HepG2 (cell line): ENCODE results near the gene HYCC2. TPM values are rescaled to one million over a fixed set of nuclear protein-coding genes. Genes with fewer than 3 reads are reported as not detected.
A peak's percentile ranks its signal among the peaks of the same experiment; 100 is the strongest.

Source experiments
- ARNTL ChIP-seq: sonication (generic); formaldehyde crosslinking; IDR thresholded peaks from 2 replicates; pipeline ENCODE4 v1.4.0; 2020; ENCODE audit warnings: mild to moderate bottlenecking, missing genetic modification reagents
- ATF4 ChIP-seq, 2 experiments: fragments of 450-650 bp in 1 of 2; sonication (generic) in 1 of 2; formaldehyde crosslinking; IDR thresholded peaks; 2 replicates each; pipeline versions ENCODE4 v1.5.0 to v1.8.0; 2020 to 2022; ENCODE audit warnings: mild to moderate bottlenecking in 1 of 2, missing genetic modification reagents in 1 of 2
- HNRNPUL1 ChIP-seq: fragments of 200-400 bp; formaldehyde crosslinking; IDR thresholded peaks from 2 replicates; pipeline ENCODE4 v1.6.1; 2017; ENCODE audit warnings: low read depth, mild to moderate bottlenecking, low read length, moderate library complexity
- IRF1 ChIP-seq: sonication (generic); formaldehyde crosslinking; IDR thresholded peaks from 2 replicates; pipeline ENCODE4 v1.4.0; 2020; ENCODE audit warnings: low read depth, mild to moderate bottlenecking, missing genetic modification reagents
- KDM6A ChIP-seq: IDR thresholded peaks from 2 replicates; pipeline ENCODE4 v1.6.1; 2016; ENCODE audit warnings: low read depth
- KLF11 ChIP-seq: IDR thresholded peaks from 2 replicates; pipeline ENCODE4 v1.6.1; 2016; ENCODE audit warnings: missing compliant biosample characterization
- KLF15 ChIP-seq: sonication (generic); formaldehyde crosslinking; IDR thresholded peaks from 2 replicates; pipeline ENCODE4 v1.8.1; 2023; ENCODE audit warnings: borderline replicate concordance, mild to moderate bottlenecking, inconsistent platforms, missing genetic modification reagents, mixed read lengths
- NR0B2 ChIP-seq: sonication (generic); formaldehyde crosslinking; IDR thresholded peaks from 2 replicates; pipeline ENCODE4 v1.4.0; 2020; ENCODE audit warnings: mild to moderate bottlenecking, missing genetic modification reagents
- NRL ChIP-seq: sonication (generic); formaldehyde crosslinking; IDR thresholded peaks from 2 replicates; pipeline ENCODE4 v1.5.0; 2020; ENCODE audit warnings: missing genetic modification reagents, mild to moderate bottlenecking, moderate library complexity, borderline replicate concordance
- SAP130 ChIP-seq: IDR thresholded peaks from 2 replicates; pipeline ENCODE4 v1.6.1; 2016; ENCODE audit warnings: low read depth
- SETDB1 ChIP-seq: sonication (generic); formaldehyde crosslinking; IDR thresholded peaks from 2 replicates; pipeline ENCODE4 v1.5.1; 2020; ENCODE audit warnings: missing genetic modification reagents, mild to moderate bottlenecking, borderline replicate concordance
- SMAD3 ChIP-seq: sonication (generic); formaldehyde crosslinking; IDR thresholded peaks from 2 replicates; pipeline ENCODE4 v1.4.0; 2020; ENCODE audit warnings: missing genetic modification reagents
- TERF1 ChIP-seq: sonication (generic); formaldehyde crosslinking; IDR thresholded peaks from 2 replicates; pipeline ENCODE4 v1.8.0; 2022; ENCODE audit warnings: mild to moderate bottlenecking, missing genetic modification reagents, moderate library complexity
- TFDP2 ChIP-seq: sonication (generic); formaldehyde crosslinking; IDR thresholded peaks from 2 replicates; pipeline ENCODE4 v1.4.0; 2020; ENCODE audit warnings: missing genetic modification reagents
- THYN1 ChIP-seq: sonication (generic); formaldehyde crosslinking; IDR thresholded peaks from 2 replicates; pipeline ENCODE4 v1.8.1; 2023; ENCODE audit warnings: low read depth, mild to moderate bottlenecking, moderate library complexity, missing genetic modification reagents, borderline replicate concordance
- YEATS4 ChIP-seq: sonication (generic); formaldehyde crosslinking; IDR thresholded peaks from 2 replicates; pipeline ENCODE4 v1.4.0; 2020; ENCODE audit warnings: missing genetic modification reagents, borderline replicate concordance
- ZFAT ChIP-seq: sonication (generic); formaldehyde crosslinking; conservative IDR thresholded peaks from 2 replicates; pipeline ENCODE4 v1.8.1; 2023; ENCODE audit warnings: missing genetic modification reagents, inconsistent platforms
- ZNF430 ChIP-seq: sonication (generic); formaldehyde crosslinking; IDR thresholded peaks from 2 replicates; pipeline ENCODE4 v1.9.0; 2021; ENCODE audit warnings: mild to moderate bottlenecking, missing genetic modification reagents
- ZNF552 ChIP-seq: sonication (generic); formaldehyde crosslinking; IDR thresholded peaks from 2 replicates; pipeline ENCODE4 v1.9.0; 2022; ENCODE audit warnings: missing genetic modification reagents, mild to moderate bottlenecking, borderline replicate concordance
- ZNF569 ChIP-seq: sonication (generic); formaldehyde crosslinking; IDR thresholded peaks from 2 replicates; pipeline ENCODE4 v1.5.0; 2020; ENCODE audit warnings: mild to moderate bottlenecking, missing genetic modification reagents, moderate library complexity, borderline replicate concordance
- ZNF572 ChIP-seq: sonication (generic); formaldehyde crosslinking; IDR thresholded peaks from 2 replicates; pipeline ENCODE4 v1.5.1; 2020; ENCODE audit warnings: mild to moderate bottlenecking, missing genetic modification reagents
- ZNF639 ChIP-seq: conservative IDR thresholded peaks from 2 replicates; pipeline ENCODE4 v1.6.1; 2018; ENCODE audit warnings: missing genetic modification reagents
- ZNF772 ChIP-seq: sonication (generic); formaldehyde crosslinking; IDR thresholded peaks from 2 replicates; pipeline ENCODE4 v1.5.0; 2020; ENCODE audit warnings: mild to moderate bottlenecking, missing genetic modification reagents
- polyA plus RNA-seq, 8 experiments: library from polyadenylated mRNA; depleted of rRNA in 3 of 8; stranded (reverse) in 7 of 8; unstranded in 1 of 8; fragments of >200 nt; fragmentation: Illumina TruSeq in 4 of 8; extraction: Trizol in 4 of 8; gene quantifications; 2 replicates each; pipeline versions ENCODE4 v1.2.1 to v1.2.3, GENCODE V29; 2011 to 2016; ENCODE audit warnings: low read depth in 4 of 8, missing spikeins in 1 of 8, mixed read lengths in 1 of 8; ENCODE audit not compliant: insufficient read depth in 1 of 8
- total RNA-seq, 5 experiments: library from RNA; depleted of rRNA; stranded (reverse); fragments of >200 nt; fragmentation: Illumina TruSeq; extraction: Trizol; gene quantifications; 2 replicates each; pipeline ENCODE4 v1.2.3, GENCODE V29; 2016; ENCODE audit warnings: low read depth in 1 of 5

HYCC2 gene
- total and polyA plus RNA-seq, 2 of the 13 experiments (the other 11 are each of a cell fraction or from before 2014, with no cell fraction given), result 4.7 to 13.9 TPM

- TF ChIP-seq TFDP2 (CRISPR knock-in tag) (peak; percentile 71), KDM6A (CRISPR knock-in tag) (peak; percentile 39; the same call in 1 of the 2 replicates), NR0B2 (0 out of 2 replicates have a peak, but pooled peaks have one; percentile 76), NRL (CRISPR knock-in tag) (peak; percentile 93), SAP130 (peak; percentile 98), THYN1 (CRISPR knock-in tag) (no peak), ZNF552 (CRISPR knock-in tag) (no peak; the same call in 1 of the 2 replicates), KLF15 (CRISPR knock-in tag) (no peak), ZFAT (CRISPR knock-in tag) (no peak), SETDB1 (CRISPR knock-in tag) (no peak), ZNF639 (CRISPR knock-in tag) (peak; percentile 95), ATF4 (CRISPR knock-in tag; IDR thresholded peaks at IDR 0.05) (peak in 1 of 2 experiments; percentile 86; a peak in 2 of 4 replicates), ZNF569 (CRISPR knock-in tag) (peak; percentile 83; the same call in 1 of the 2 replicates), ZNF430 (CRISPR knock-in tag) (peak; percentile 93), YEATS4 (CRISPR knock-in tag) (peak; percentile 98), ZNF572 (0 out of 2 replicates have a peak, but pooled peaks have one; percentile 73), HNRNPUL1 (no peak), ARNTL (peak; percentile 45), TERF1 (CRISPR knock-in tag) (no peak), IRF1 (no peak), SMAD3 (peak; percentile 96), KLF11 (CRISPR knock-in tag) (peak; percentile 95; the same call in 1 of the 2 replicates), ZNF772 (peak; percentile 45; the same call in 1 of the 2 replicates)
These were observed at the start of gene HYCC2, which contains the start of gene NDUFB3 (continued) for GRCh38 chr2:201071479-201072200.
